Activated CD8-positive, alpha-beta T cell treated with anti-CD3 and anti-CD28 coated beads for 36 hours (primary cell): ENCODE results near the gene MYO9A. TPM values are rescaled to one million over a fixed set of nuclear protein-coding genes. Genes with fewer than 3 reads are reported as not detected.
"Not testable (repeated sequence)": the region's sequence is repeated elsewhere in the genome, so short reads cannot be mapped to it uniquely, and the experiment has no call there.

Source experiments
- ATAC-seq: fragments of 200-7000 bp; cut with Tn5 transposase; one replicate; pipeline ENCODE4 v1.10.0; 2021; ENCODE audit warnings: mild to moderate bottlenecking, moderate library complexity
- CTCF ChIA-PET: fragments of 350-600 bp; sonication (Branson Sonifier 250); formaldehyde crosslinking; loops from one replicate; lab custom pipeline; 2021; ENCODE audit warnings: antibody characterized with exemption; lab: Charles Lee
- POLR2A ChIA-PET: fragments of 350-600 bp; sonication (Branson Sonifier 250); formaldehyde crosslinking; loops from one replicate; lab custom pipeline; 2021; ENCODE audit warnings: antibody characterized with exemption; lab: Charles Lee
- DNase-seq: peaks from one replicate; pipeline ENCODE4 v3.0.0-alpha.2; 2020
- H3K27ac Mint-ChIP-seq: one replicate; pipeline ENCODE4 v1.8.0; 2021; ENCODE audit warnings: mild to moderate bottlenecking, mixed read lengths
- H3K27me3 Mint-ChIP-seq: one replicate; pipeline ENCODE4 v1.8.0; 2021; ENCODE audit warnings: mixed read lengths
- H3K36me3 Mint-ChIP-seq: one replicate; pipeline ENCODE4 v1.8.0; 2021; ENCODE audit warnings: low read depth, mixed read lengths
- H3K4me1 Mint-ChIP-seq: one replicate; pipeline ENCODE4 v1.8.0; 2021; ENCODE audit warnings: low read depth, mixed read lengths
- H3K4me3 Mint-ChIP-seq: one replicate; pipeline ENCODE4 v1.8.0; 2021; ENCODE audit warnings: mild to moderate bottlenecking, moderate library complexity, mixed read lengths
- H3K9me3 Mint-ChIP-seq: one replicate; pipeline ENCODE4 v1.8.0; 2021; ENCODE audit warnings: mixed read lengths
- intact Hi-C: fragments of 100-400 bp; cut with micrococcal nuclease; formaldehyde crosslinking; loops from one replicate; pipeline ENCODE4 v1.10.0; 2022
- total RNA-seq, 2 experiments: library from RNA; stranded (reverse); gene quantifications; one replicate each; pipeline ENCODE4 v1.2.3, GENCODE V29; 2021
- TF ChIP-seq, protein P1 (sequence below): fragments of 200-600 bp; IDR thresholded peaks from one replicate; pipeline ENCODE4 v1.8.0; 2022; ENCODE audit warnings: antibody characterized with exemption, mild to moderate bottlenecking

MYO9A gene
- total RNA-seq, 2 experiments from 2014 or later, result 16.8 to 18.7 TPM

DNA sequence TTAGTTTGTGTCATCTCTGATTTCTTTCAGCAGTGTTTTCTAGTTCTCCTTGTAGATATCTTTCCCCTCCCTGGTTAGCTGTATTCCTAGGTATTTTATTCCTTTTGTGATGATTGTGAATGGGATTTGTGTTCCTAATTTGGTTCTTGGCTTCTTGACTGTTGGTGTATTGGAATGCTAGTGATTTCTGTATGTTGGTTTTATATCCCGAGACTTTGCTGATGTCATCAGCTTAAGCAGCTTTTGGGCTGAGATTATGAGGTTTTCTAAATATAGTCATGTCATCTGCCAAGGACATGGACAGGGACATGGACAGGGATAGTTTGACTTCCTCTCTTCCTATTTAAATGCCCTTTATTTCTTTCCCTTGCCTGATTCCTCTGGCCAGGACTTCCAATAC lies 35.8 kb downstream of the MYO9A start:
- Mint-ChIP-seq H3K36me3 (peaks cover 5% of the 10 kb centered on the region), H3K27me3 (no peaks in the 10 kb centered on the region), H3K4me3 (no peak overlapping the region), H3K9me3 (peaks cover 6% of the 10 kb centered on the region), H3K4me1 (peaks cover 9% of the 10 kb centered on the region), H3K27ac (no peak overlapping the region)
- TF ChIP-seq, protein P1, sequence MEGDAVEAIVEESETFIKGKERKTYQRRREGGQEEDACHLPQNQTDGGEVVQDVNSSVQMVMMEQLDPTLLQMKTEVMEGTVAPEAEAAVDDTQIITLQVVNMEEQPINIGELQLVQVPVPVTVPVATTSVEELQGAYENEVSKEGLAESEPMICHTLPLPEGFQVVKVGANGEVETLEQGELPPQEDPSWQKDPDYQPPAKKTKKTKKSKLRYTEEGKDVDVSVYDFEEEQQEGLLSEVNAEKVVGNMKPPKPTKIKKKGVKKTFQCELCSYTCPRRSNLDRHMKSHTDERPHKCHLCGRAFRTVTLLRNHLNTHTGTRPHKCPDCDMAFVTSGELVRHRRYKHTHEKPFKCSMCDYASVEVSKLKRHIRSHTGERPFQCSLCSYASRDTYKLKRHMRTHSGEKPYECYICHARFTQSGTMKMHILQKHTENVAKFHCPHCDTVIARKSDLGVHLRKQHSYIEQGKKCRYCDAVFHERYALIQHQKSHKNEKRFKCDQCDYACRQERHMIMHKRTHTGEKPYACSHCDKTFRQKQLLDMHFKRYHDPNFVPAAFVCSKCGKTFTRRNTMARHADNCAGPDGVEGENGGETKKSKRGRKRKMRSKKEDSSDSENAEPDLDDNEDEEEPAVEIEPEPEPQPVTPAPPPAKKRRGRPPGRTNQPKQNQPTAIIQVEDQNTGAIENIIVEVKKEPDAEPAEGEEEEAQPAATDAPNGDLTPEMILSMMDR, result no peak
- POLR2A ChIA-PET, result no interaction called here
- DNase-seq, result no peak
- CTCF ChIA-PET, result no interaction called here
- intact Hi-C loops, result no loop called here
- no peak for ATAC-seq

DNA sequence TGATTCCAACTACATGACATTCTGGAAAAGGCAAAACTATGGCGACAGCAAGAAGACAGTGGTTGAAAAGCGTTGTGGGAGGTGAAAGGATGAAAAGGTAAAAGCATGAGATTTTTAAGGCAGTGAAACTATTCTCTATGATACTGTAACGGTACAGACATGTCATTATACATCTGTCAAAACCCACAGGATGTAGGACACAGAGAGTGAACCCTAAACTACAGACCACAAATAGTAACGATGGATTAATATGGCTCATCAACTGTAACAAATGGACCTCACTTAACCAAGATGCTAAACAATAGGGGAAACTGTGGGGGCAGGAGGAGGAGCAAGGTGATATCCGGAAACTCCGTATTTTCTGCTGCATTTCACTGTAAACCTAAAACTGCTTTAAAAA lies 39.1 kb downstream of the MYO9A start:
- Mint-ChIP-seq H3K27ac (no peak overlapping the region), H3K9me3 (peaks cover 7% of the 10 kb centered on the region)
- CTCF ChIA-PET, result no interaction called here

DNA sequence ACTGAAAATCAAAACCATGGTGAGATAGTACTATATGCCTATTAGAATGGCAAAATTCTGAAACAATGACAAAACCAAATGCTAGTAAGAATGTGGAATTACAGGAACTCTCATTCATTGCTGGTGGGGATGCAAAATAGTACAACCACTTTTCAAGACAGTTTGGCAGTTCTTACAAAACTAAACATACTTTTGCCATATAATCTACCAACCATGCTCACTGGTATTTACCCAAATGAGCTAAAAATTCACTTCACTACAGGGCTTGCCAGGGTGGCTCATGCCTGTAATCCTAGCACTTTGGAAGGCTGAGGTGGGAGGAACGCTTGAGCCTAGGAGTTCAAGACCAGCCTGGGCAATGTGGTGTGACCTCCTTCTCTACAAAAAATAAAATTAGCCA lies 40.0 kb downstream of the MYO9A start:
- Mint-ChIP-seq H3K36me3 (no peaks in the 10 kb centered on the region), H3K27ac (no peak overlapping the region), H3K27me3 (no peaks in the 10 kb centered on the region), H3K4me3 (no peak overlapping the region), H3K9me3 (peaks cover 2% of the 10 kb centered on the region), H3K4me1 (peaks cover 15% of the 10 kb centered on the region)
- DNase-seq (no peak), ATAC-seq (no peak)
- ChIA-PET POLR2A (no interaction called here), CTCF (no interaction called here)
- intact Hi-C loops, result no loop called here
- TF ChIP-seq, protein P1, result no peak

More for the DNA sequence above, 39.1 kb downstream of the MYO9A start:
- Mint-ChIP-seq H3K36me3 (no peaks in the 10 kb centered on the region), H3K4me3 (no peak overlapping the region), H3K27me3 (no peaks in the 10 kb centered on the region), H3K4me1 (peaks cover 15% of the 10 kb centered on the region)
- POLR2A ChIA-PET, result no interaction called here
- peak; percentile 51 for ATAC-seq
- TF ChIP-seq, protein P1, result no peak
- intact Hi-C loops, result no loop called here
- no peak for DNase-seq

DNA sequence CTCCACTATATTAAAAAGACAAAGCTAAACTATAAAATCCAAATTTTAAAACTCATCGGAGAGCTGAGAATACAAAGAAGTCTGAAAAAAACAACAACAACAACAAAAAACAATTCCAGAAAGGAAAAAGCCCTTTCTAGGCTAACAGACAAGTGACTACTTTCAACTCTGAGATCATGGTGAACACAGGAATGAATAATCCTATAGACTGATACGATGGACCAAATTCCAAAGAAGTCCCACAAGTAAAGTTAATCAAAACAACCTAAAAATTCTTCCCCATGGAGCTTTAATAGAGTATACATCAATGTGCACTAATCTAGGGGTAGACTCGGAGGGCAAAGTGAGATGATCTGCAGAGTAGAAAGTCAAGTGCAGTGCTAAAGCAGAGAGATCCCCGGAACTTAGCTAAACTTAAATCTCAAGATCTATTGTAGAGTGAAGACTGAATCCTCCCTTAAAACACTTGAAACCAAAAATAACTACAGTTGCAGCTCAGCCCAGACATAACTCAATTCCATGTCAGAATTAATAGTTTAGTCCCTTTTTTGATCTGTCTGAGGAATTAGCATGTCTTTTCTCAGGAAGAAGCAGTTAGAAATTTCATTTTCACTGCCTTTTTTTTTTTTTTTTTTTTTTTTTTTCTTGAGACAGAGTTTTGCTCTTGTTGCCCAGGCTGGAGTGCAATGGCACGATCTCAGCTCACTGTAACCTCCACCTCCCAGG lies 43.5 kb downstream of the MYO9A start:
- no peak for ATAC-seq
- ChIA-PET POLR2A (no interaction called here), CTCF (no interaction called here)
- no peak overlapping the region for H3K27ac Mint-ChIP-seq
- peaks cover 24% of the 10 kb centered on the region for H3K4me1 Mint-ChIP-seq
- no peak overlapping the region for H3K4me3 Mint-ChIP-seq
- no peaks in the 10 kb centered on the region for H3K27me3 Mint-ChIP-seq
- peaks cover 2% of the 10 kb centered on the region for H3K9me3 Mint-ChIP-seq
- intact Hi-C loops, result no loop called here
- TF ChIP-seq, protein P1, result no peak
- peaks cover 3% of the 10 kb centered on the region for H3K36me3 Mint-ChIP-seq
- DNase-seq, result no peak

- POLR2A ChIA-PET, H3K4me3 Mint-ChIP-seq, H3K27ac Mint-ChIP-seq, H3K36me3 Mint-ChIP-seq, intact Hi-C loops, CTCF ChIA-PET, DNase-seq, H3K9me3 Mint-ChIP-seq, ATAC-seq, H3K27me3 Mint-ChIP-seq: not testable (repeated sequence)
- H3K4me1 Mint-ChIP-seq, result peaks cover 15% of the 10 kb centered on the region
These were observed 46.5 kb downstream of the MYO9A start for GRCh38 chr15:72071448-72071825.
